NOMO-1 treated with DMSO at 0.1 percent for 48 hours (cell line): ENCODE results near the gene PPIF.
"Not testable (repeated sequence)": the region's sequence is repeated elsewhere in the genome, so short reads cannot be mapped to it uniquely, and the experiment has no call there.

ENCODE experiments used
- DNase-seq: peaks from one replicate; lab custom pipeline; 2025; ENCODE audit not compliant: unreplicated experiment; lab: John Stamatoyannopoulos, UW

Gene PPIF

DNA sequence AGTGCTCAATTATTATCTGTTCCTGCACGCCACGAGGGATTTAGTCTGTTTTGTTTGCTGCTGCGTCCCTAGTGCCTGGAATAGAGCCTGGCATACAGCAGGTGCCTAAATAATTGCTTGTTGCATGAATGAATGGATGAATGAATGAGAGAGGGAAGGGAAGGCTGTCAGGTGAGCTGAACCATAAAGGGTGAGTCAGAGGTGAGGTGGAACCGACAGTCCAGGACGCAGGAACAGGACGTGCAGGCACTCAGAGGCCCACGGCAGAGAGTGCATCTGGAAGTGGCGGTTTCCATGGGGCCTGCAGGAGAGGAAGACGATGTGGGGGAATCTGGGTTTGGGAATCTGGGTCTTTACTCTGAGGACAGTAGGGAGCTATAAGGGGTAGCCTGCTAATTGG, 17.7 kb upstream of the PPIF start:
- DNase-seq: no peak

DNA sequence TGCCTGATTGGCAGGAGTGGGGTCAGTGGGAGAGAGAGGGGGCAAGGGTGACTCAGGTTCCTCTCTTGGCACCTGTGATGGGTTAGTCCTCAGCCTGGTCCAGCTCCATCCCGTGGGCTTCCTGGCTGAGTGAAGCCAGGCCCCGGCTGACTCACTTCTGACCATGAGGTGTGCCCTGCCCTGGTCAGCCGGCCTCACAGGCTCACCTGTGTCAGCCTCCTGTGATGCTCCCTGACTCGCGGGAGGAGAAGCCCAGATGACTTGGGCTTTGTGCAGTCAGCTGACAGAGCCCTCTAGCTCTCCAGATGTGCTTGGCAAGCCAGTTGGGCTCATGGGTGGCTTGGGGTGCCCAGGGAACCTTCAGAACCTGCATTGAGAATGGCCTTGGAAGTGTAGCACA, 16.0 kb upstream of the PPIF start:
- no peak for DNase-seq

DNA sequence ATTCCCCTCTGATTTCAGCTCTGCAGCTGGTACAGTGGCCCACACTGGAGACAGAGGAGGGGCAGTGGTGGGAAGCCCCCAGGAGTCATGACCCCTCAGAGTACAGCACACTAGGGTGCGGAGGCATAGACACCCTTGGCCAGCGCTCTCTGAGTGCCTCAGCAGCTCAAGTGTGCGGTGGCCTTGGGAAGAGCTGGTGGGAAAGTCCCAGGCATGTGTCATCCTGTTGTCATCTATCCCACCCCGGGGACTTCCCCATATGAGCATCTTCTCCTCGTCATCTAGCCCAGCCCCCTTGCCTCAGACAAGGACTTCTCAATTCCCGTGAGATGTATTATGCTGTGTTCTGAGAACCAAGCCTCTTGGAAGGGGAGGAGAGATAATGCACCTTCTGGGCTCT, 15.6 kb upstream of the PPIF start:
- peak; percentile 10 for DNase-seq

DNA sequence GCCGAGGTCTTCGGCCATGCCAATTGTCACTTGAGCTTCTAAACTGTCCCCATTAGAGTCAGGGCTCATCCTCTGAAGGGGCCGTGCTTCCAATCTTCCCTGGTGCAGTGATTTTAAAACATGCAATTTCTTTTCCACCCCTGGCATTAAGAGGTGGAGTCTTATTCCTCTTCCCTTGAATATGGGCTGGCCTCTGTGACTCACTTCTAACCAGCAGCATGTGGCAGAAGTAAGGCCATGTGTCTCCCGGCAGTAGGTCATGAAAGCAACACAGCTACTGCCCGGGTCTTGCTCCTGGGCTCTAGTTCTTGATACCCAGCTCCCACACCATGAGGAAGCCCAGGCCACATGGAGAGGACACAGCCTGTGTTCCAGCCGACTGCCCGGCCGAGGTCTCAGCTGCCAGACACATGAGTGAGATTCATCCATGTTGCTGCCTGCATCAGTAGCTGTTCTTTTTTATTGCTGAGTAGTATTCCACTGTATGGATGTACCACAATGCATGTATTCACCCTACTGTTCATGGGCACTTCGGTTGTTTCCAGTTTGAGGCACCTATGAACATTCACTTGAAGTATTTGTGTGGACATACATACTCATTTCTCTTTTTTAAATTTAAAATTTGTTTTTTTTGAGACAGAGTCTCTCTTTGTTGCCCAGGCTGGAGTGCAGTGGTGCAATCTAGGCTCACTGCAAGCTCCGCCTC, 14.5 kb upstream of the PPIF start:
- DNase-seq: not testable (repeated sequence)

DNA sequence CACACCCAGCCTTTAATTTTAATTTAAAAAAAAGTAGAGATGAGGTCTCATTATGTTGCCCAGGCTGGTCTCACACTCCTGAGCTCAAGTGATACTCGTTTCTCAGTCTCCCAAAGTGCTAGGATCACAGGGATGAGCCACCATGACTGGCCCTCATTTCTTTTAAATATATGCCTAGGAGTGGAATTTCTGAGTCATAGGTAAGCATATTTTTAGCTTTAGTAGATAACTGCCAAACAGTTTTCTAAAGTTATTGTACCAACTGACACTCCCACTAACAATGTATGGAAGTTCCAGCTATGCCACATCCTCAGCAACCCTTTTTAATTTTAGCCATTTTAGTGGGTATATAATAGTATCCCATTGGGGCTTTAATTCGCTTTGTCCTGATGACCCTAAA, 13.8 kb upstream of the PPIF start:
- no peak for DNase-seq

DNA sequence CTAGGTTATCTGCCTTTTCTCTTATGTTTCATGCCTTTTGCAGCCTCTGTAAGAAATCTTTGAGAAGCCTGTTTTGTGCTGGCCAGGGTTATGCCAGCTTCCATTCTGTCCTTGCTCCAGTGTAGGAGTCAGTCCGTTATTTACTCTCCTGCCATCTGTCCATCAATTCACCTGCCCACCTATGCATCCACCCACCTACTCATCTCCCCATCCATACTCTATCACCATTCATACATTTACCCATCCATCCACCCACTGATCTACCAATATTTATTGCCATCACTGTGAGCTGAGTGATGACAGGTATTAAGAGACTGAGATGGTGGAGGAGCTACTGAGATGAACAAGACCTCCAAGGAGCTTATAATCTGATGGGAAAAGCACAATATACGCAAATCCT, 12.7 kb upstream of the PPIF start:
- DNase-seq: no peak

DNA sequence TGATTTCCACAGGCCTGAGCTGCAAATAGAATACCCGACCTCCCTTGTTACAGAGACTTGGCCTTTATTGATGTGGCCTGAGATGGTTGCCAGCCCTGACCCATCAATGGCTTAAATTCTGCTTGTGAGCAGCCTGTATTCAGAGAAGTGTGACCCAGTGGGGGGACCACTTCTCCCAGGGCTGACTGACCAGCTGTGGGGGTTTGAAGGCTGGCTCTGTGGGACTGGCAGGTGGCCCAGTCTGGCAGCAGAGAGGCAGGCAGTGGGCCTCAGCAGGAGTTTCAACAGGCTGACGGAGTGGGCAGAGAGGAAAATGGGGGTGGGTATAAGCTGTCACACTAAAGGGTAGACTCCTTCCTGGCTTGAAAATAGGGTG, 12.2 kb upstream of the PPIF start:
- DNase-seq: no peak

DNA sequence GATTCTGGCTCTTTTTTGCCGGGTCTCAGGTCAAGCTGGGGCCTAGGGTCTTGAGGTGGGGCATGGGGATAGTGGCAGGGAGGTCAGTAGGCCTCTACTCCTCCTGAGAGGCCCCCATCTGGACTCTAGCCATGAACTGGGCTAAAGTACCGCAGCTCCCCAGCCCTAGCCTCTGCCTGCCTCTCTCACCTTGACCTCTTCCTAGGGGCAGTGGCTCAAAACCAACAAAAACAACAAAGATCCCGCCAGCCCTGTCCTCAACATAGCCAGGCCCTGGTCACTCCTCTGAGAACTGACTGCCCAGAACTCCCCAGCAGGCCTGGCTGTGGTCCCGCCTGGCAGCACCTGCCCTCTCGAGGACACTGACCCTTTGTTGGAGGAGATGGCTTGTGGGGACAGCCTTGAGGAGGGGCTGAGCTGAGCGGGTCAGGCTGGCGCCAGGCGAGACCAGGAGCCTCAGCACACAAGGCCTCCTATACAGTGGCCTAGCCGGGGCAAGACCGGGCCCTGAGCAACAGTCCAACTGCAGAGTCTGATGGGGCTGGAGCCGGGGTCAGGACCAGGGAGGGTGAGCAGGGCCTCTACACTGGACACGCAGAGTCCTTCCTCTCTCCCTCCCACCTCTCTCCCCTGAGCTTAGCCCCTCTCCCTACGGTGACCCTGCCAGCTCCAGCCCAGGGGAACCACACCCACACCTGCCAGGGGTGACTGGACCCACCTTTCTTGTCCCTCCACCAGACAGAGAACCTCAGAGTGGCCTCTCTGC, 11.6 kb upstream of the PPIF start:
- no peak for DNase-seq

DNA sequence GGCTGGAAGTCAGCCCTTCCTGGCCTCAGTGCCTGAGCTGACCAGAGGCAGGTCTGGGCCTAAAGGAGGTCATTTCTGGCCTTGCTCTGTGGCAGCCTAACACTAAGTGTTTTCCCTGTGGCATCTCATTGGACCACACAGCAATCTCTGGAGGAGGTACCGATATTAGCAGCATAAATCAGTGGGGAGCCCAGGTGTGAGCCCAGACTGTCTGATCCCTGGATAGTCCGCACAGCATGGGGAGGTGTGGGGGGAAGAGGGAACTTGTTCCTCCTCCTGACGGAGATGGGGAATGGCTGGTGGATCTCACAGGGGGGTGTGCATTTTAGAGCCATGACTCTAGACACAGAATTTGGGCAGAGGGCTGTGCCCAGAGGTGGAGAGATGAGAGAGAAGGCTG, 11.0 kb upstream of the PPIF start:
- DNase-seq: no peak

DNA sequence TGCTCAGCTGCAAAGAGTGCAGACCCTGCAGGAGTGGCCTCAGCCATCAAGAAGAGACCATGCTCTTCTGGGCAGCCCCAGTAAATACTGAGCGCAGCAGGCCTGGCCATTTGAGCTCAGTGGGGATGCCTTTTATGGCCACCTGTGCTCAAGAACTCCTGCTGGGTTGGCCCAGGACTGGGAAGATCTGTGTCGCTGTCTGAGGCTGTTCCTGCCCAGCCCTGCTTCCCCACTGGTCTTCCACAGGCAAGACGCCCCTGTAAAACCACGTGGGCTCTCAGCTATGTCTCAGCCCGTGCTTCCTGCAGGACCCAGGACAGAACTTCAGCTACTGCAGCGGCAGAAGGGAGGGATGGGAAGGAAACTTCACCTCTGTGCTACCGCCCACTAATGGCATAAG, 10.5 kb upstream of the PPIF start:
- no peak for DNase-seq

DNA sequence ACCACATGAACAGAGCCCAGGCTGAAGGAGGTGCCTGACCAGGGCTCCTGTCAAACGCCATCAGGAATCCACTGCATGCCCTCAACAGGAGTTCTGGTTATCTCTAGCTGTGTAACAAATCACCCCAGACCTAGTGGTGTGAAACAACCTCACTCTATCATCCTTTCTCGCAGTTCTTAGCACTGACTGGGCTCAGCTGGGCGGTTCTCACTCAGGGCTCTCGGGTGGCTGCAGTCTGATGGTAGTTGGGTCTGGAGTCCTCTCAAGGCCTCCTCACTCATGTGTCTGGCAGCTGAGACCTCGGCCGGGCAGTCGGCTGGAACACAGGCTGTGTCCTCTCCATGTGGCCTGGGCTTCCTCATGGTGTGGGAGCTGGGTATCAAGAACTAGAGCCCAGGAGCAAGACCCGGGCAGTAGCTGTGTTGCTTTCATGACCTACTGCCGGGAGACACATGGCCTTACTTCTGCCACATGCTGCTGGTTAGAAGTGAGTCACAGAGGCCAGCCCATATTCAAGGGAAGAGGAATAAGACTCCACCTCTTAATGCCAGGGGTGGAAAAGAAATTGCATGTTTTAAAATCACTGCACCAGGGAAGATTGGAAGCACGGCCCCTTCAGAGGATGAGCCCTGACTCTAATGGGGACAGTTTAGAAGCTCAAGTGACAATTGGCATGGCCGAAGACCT, 9.3 kb upstream of the PPIF start:
- not testable (repeated sequence) for DNase-seq

DNA sequence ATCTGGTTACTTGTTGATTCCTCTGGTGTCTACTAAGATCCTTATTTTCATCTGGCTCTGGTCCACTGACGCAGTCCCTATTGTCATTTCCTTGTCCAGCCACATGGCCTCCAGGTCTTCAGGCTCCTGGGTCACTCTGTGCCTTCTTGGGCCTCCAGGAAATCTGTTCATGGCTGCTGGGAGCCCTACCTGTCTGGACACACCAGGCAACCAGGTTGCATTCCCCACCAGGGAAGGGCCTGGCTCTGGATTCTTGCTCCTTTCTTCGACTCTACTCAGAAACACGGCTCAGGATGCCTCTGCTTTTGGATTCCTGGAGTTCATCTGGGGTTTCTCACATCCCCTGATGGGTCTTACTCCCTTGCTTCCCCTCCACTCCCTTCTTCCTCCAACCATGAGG, 8.0 kb upstream of the PPIF start:
- DNase-seq: no peak

DNA sequence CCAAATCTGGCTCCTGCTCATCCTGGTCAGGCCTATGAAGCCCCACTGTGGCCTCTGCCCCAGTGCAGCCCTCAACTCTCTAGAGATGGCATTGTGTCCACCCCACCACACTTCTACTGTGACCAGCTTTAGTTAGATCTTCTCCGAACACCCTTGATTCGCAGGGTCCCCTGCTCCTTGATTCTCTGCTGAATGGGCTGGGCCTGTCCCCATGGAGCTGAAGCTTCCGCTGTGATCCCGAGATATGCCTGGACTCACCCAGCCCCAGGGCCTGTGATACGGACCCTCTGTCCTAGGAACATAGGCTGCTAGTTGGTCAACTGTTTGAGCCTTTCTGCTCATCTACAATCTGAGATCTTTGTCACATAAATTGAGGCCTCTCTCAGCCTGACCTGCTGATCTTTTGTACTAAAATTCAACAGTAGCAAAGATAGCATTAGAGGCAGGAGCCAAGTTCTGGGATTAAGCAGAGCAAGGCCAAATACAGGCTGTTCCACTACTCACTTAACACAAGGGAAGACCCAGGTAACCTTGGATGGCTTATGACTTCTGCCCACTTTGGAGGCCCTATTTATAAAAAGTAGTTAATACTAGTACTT, 6.5 kb upstream of the PPIF start:
- DNase-seq: no peak

DNA sequence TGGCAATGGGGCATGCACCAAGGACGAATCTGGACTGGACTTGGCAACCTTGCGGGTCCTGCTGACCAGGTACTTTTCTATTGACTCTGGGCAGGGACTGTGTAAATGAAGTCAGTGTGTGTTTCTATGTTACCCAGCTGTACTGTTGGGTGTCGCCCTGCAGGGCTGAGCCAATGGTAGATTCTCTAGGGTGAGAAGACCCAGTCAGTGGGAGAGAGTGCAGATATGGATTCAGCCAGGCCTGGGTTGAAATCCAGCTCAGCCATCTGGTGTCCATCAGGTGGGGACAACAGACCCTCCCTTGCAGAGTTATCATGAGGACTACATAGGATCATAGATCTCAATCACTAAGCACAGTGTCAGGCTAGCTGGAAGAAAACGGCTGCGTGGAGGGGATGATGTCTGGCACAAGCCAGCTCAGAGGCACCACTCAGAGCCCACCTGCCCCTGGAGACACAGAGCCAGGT, 4.9 kb upstream of the PPIF start:
- DNase-seq: no peak

DNA sequence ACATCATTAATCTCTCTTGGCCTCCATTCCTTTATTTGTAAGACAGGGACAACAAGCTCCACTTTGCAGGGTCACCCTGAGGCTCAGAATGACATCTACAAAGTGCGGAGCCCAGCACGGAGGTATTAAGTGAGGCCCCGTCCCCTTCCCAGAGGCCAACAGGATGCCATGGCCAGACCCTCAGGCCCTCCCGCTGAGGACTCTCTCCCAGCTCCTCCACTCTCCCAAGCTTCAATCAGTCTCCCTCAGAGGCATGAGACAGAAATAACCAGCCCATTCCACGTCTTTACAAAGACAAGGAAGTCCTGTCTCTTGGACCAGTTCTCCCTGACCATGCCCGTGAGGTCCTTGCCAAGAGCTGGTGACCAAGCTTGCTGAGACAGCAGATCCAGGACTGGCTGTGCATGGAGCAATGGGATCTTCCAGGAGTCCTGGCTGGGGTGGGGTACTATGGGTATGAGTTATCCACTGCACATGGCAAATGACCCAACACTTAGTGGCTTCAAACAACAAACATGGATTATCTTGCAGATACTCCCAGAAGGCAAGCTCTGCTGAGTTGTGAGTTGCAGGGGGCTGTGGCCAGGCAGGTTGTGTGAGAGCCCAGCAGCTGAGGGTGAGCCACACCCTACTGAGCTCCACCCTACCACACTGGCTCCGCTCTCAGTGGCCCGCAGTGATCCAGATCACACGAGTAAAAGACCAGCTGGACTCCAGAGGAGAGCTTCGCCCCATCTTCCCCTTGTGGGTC, 4.3 kb upstream of the PPIF start:
- DNase-seq: no peak

DNA sequence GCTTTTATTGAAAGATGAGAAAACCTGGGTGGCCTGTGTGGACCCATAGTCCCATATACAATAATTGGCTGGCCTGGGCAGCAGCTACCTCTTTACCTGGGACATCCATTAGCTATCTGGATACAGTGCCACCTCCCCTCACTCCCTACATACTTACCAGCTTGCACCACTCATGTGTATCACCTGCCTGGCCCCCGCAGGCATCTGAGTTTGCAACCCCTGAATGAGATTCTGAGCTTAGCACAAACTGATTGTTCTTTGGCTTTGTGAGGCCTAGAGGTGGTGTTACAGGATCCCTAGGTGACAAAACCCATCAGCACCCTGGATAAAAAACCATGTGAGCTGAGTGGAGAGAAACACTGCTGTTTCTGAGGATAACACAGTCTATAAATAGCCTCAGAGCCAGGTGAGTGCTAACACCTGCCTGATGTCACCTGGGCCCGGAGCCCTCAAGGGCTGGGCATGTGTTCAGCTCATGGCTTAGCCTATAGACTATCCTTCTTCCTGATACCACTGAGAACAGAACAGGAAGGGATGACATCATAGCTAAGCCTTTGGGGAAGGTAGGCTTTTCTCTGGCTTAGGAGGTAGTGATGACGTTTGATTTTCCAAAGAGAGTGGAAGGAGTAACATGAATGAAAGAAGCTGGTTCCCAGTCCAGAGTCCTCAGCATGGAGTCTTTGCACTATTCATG, 2.6 kb upstream of the PPIF start:
- no peak for DNase-seq

DNA sequence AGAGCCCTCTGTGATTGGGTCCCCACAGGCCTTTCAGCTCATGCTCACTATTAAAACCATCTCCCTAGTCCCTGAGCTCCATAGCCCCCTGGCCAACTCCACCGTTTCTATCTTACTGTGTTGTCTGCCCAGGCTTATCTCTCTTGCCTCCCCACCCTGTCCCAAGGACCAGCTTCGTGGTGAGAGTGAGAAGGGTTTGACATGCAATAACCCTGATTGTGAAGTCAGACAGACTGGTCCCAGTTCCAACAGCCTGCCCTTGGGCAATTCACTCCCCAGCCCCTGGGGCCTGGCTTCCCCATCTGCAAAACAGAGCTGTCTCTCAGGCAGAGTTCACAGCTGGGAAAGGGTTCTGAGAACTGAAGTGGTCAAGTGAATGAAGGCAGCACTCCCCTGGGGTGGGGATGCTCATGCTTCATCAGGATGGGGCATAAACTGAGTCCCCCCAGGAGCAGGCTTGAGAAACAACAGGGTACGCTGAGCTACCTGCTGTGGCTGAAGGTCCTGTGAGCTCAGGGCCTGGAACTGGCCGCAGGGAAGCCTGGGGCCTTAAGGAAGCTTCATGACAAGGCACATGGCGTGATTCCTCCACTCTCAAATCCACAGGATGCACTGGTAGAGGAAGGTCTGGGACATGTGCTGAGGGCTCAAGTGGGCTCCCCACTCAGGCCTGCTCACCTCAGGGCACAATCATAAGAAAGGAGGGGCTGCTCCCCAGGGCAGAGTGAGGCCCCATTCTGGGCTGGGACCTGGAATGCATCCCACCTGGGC, 1.8 kb upstream of the PPIF start:
- DNase-seq: peak; percentile 16

DNA sequence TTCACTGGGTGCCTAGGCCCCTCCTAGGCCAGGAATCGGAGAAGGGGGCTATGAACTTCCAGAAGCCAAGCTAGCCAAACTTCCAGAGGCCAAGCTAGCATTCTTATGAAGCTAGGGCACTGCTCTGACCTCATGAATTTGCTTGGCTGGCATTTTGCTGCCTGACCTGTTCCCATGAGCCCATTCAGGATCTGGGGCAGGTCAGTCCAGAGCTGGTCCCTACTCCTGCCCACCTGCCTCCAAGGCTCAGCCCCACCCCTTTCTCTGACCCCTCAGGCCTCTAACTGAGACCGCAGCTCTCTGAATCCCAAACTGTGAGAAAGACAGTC, 1.3 kb upstream of the PPIF start:
- no peak for DNase-seq

DNA sequence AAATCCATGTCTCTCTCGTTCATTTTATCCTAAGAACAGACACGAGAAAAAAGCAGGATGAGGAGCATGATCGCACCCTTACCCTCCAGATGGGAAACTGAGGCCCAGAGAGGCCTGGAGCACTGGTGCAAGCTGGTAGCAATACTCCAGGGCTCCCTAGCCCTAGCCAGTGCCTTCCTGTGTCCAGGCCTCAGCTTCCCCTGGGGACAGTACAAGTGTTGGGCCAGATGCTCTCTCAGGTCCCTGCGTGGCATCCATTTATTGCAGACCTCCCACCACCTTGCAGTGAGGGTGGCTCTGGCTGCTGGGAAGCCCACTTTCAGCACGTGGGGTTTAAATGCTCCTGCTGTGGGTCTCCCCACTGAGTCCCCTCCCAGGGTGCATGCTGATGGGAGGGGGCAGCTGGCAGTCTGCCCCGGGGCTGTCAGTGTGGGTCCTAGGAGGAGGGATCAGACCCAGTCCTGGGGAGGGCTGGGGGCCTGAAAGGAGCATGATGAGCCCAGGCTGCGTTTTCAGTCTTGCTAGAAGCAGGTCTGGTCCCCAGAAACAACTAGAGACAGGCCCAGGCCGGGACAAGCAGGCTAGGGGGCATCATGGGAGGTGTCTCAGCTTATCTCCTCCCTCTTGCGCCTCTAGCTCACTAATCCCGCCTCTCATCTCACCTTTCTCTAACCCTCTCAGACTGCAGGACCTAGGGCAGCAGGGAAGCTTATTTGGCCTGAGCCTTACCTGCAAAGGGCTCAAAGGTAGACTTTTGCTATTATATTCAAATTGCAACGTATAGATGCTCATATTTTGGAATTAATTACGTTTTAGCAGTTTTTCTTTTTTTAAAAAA, 662 bp upstream of the PPIF start:
- no peak for DNase-seq
